A673 (cell line): ENCODE measurements around the gene EEIG1.

Experiments used
- CTCF ChIP-seq: fragments of 300-800, 200-600 bp; sonication (generic); conservative IDR thresholded peaks from 2 replicates; pipeline ENCODE4 v1.5.1; 2017; ENCODE audit warnings: low read depth, mild to moderate bottlenecking, antibody characterized with exemption, low read length, moderate library complexity, mixed read lengths
- EZH2 ChIP-seq: fragments of 200-600 bp; sonication (generic); IDR thresholded peaks from 2 replicates; pipeline ENCODE4 v1.6.1; 2017; ENCODE audit warnings: borderline replicate concordance, low read depth, mild to moderate bottlenecking, mixed read lengths, antibody characterized with exemption, low read length; ENCODE audit not compliant: poor library complexity, severe bottlenecking

GRCh38 chr9:127982912-127983311 is 2.1 kb upstream of the EEIG1 start:
- no peak for TF ChIP-seq EZH2
- no peak for TF ChIP-seq CTCF
